Kidney capillary endothelial cell (primary cell): ENCODE data around the gene ME2.
A peak's percentile ranks its signal among the peaks of the same experiment; 100 is the strongest.
"Not testable (repeated sequence)": the region's sequence is repeated elsewhere in the genome, so short reads cannot be mapped to it uniquely, and the experiment has no call there.

Experiments
- DNase-seq: peaks from one replicate; pipeline ENCODE4 v3.0.0-alpha.2; 2018; ENCODE audit warnings: low spot score

ME2 gene

DNA sequence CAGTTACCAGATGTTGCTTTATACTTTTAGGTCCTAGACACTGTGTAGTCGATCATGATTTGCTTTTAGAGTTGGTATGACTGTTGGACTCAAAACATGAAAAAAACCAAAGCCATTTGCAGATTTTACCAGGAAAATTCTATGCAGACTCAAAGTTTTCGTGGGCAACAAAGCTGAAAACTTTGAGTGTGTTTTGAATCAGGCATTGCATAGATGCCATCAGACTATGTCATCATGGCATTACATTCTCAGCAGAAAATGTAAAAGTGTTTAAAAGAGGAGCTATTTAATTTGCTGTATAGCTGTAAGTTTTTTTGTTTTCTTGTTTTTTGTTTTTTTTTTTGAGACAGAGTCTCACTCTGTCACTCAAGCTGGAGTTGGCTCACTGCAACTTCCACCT is 45.5 kb downstream of the ME2 start:
- DNase-seq: no peak

DNA sequence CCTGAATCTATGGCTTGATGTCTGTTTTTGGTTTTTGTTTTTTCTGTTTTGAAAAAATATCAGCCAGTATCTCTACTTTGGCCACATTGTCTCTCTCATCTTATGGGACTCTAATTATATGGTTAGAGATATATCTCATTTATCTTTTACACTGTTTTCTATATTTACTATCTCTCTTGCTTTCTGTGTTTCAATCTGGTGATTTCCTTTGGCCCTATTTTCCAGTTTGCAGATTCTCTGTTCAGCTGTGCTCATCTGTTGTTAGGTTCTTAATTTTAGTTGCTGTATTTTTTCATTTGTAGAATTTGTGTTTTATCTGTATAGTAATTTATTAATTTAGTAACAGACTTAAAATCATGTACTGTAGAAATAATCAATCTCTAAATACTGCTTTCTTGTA is 47.6 kb downstream of the ME2 start:
- DNase-seq: no peak

- DNase-seq: no peak
Measured at GRCh38 chr18:50928551-50928950, 49.6 kb downstream of the ME2 start.

- no peak for DNase-seq
Measured at GRCh38 chr18:50933684-50934083, 54.8 kb downstream of the ME2 start.

- no peak for DNase-seq
Measured at GRCh38 chr18:50934545-50935211, 55.8 kb downstream of the ME2 start.

- DNase-seq: no peak
Measured at GRCh38 chr18:50935493-50936191, 56.7 kb downstream of the ME2 start.

DNA sequence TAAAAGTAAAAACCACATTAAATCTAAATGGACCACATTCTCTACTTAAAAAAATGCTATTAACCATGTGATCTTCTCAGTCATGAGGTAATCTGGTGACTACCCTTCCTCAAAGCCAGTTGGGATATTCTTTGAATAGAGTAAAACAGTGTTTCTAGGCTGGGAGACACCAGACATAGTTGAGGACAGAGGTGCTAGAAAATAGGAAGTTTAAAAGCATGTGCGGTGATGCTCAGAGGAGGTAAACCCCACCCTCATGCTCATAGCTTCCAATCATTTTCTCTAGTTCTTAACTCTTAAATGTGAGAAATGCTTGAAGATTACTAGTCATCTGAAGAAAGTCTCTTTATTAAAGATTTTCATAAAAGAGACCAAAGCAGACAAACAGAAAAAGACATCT is 58.3 kb downstream of the ME2 start:
- DNase-seq: no peak

DNA sequence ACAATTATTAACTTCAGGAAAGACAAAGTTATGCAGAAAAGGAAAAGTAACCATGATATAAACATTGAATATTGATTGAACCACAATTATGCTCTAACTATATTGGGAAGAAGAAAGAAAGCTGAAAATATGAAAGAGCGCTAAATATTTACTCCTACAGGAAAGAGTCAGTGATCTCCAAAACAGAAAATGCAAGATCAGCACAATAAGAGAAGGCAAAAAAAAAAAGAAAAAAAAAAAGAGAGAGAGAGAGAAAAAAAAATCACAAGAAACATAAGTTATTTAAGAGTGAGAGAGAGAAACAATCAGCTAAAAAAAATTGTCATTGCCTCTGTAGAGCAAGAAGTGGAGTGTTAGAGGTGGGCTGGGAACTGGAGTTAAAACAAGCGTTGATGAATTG is 60.0 kb downstream of the ME2 start:
- DNase-seq: no peak

DNA sequence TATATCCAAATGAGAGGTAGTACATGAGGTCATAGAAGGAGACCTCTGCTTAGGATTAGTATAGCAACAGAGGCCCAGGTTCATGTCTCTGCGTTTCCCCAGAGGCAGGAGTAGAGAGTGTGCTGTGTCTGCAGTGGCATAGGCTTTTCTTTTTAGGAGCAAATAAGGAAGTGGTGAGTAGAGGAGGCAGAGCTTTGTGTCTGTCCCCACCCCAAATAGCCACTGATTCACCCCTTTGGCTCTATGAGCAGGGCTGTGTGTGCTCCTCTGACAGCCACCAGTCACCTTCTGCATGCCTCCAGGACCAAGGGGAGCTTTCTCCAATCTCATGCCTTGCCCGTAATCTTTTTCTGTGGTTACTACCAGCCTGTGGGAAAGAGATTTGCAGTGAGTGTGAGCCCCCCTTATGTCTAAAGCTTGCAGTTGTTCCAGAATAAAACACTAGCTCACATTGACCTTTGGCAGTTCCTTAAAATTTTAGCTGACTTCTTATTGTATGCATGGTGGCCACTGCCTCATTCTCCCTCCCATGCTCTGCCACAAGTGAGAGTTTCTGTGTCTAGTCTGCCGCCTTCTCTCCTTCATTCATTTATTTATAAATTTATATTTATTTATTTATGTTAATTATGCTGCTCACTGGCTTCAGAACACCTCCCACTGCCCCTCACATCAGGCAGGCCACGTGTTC is 65.5 kb downstream of the ME2 start:
- no peak for DNase-seq

- DNase-seq: not testable (repeated sequence)
Measured at GRCh38 chr18:50945918-50946317, 67.0 kb downstream of the ME2 start.

GRCh38 chr18:50947899-50948298 is 69.0 kb downstream of the ME2 start:
- DNase-seq: peak; percentile 12

- no peak for DNase-seq
Measured at GRCh38 chr18:50949185-50949584, 70.3 kb downstream of the ME2 start.

DNA sequence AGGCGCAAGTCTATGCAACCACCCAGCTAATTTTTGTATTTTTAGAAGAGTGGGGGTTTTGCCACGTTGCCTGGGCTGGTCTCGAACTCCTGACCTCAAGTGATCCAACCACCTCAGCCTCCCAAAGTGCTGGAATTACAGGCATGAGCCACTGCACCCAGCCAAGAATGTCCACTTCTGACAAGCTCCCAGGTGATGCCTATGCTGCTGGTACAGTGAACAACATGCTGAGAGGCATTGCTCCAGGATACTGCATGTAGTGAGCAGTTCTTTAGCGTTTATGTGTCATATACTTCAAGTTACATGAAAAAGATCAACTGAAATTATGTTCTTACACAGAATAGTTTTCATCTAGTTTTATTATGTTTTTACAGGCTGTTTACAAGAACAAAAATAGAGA is 71.7 kb downstream of the ME2 start:
- DNase-seq: no peak

DNA sequence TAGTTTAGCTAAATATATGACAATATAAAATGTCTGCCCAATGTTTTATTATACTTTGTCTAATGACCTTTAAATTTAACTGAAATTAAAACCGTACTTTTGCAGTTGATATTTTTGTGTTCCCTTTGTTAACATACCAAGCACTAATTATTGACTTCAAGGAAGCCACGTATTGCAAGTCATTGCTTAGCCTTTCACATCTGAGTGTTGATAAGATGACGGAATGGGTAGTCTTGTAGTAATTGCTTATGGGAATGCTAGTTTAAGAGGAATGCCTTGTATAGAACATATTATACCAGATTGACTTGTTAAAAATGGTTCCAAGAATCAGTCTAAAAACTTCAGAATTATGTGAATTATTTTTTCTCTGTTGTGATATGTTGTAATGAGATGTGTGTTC is 74.9 kb downstream of the ME2 start:
- DNase-seq: no peak

- no peak for DNase-seq
Measured at GRCh38 chr18:50955253-50955652, 76.3 kb downstream of the ME2 start.

- DNase-seq: no peak
Measured at GRCh38 chr18:50956116-50956515, 77.2 kb downstream of the ME2 start.

DNA sequence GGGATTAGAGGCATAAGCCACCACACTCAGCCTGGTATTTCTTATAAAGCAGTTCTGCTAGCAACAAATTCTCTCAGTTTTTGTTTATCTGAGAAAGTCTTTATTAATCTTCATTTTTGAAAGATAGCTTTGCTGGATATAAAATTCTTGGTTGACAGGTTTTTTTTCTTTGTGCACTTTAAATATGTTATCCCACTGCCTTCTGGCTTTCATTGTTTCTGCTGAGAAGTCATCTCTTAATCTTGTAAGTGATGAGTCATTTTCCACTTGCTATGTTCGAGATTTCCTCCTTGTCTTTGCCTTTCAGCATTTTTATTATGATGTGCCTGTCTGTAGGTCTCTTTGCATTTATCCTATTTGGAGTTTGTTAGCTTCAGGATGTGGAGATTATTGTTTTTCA is 83.1 kb downstream of the ME2 start:
- no peak for DNase-seq

DNA sequence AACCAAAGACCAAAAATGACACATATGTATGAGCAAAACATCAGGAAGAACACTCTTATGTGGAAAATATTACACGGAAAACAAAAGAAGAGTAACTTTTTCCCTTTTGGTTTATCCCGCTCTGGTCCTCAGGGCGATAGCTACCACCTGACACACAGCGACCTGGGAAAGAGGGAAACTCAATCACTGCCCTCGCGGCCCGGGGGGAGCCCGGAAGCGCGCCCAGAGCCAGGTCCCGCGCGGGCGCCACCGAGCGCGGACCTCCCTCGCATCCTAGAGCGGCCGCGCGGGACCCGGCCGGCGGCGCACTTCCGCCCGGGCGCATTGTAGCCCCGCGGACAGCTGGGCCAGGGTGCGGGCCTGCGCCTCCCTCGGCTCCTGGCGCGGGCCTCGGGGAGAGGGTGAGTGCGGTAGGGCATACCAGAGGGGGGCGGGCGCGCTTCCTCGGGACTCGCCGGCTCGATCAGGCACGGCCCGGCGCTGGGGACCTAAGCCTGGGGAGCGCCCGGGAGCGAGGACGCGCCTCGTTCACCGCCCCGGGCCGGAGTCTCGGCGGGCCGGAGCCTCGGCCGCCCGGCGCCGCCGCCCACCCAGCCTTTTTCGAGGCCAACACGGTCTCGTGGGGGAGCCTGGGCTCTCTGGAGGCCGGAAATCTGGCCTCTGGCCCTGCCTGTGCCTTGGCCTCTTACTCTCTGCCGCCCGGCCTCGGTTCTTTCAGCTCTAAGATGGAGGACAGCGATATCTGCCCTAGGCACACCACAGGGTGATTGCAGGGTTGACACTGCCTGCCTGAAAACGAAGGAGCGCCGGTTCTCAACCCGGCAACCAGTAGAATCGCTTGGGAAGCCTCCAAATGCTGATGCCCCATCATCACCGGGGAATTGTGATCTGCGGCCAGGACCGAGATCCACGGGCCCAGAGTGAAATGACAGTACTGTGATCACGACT is 89.1 kb downstream of the ME2 start, which contains the start of gene ELAC1:
Gene ELAC1 (plus strand): TSS at position 327 of the 948 bp plus-strand sequence. CDS start 6,365 bp downstream, outside the sequence.
- peak; percentile 70 for DNase-seq

- DNase-seq: no peak
Measured at GRCh38 chr18:50969448-50969847, 90.5 kb downstream of the ME2 start.

DNA sequence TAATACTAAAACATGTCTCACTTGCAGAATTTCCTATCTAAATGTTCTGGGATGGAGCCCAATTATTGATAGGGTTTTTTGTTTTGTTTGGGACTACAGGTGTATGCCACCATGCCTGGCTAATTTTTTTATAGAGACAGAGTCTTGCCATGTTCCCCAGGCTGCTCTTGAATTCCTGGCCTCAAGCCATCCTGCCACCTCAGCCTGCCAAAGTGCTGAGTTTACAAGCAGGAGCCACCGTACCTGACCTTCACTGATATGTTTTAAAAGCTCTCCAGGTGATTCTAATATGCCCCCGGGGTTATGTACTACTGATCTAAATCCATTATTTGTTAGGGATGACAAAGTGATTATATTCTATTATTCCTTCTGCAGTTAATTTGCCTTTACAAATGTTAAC is 91.1 kb downstream of the ME2 start:
- no peak for DNase-seq

DNA sequence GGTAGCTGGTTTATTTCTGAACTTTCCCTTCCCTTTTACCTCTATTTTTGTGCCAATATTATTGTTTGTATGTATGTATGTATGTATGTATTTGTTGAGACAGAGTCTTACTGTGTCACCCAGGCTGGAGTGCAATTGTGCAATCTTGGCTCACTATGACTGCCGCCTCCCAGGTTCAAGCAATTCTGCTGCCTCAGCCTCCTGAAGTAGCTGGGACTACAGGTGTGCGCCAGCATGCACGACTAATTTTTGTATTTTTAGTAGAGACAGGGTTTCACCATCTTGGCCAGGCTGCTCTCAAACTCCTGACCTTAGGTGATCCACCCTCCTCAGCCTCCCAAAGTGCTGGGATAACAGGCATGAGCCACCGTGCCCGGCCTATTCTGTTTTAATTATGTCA is 93.5 kb downstream of the ME2 start:
- not testable (repeated sequence) for DNase-seq
